Peyer's patch (tissue), 4 donors: ENCODE measurements around the gene GPR62. TPM values are rescaled to one million over a fixed set of nuclear protein-coding genes. Genes with fewer than 3 reads are reported as not detected.

Source experiments
- DNase-seq, 3 donors: peaks; one replicate each; pipeline ENCODE4 v3.0.0-alpha.2; 2017 to 2019
- H3K27ac ChIP-seq, 4 donors: fragments of 200-600 bp; sonication (generic); one replicate each; pipeline ENCODE4 v1.5.1; 2016 to 2019
- H3K27me3 ChIP-seq, 2 donors: fragments of 200-600 bp; sonication (generic); one replicate each; pipeline ENCODE4 v1.5.1; 2019
- H3K36me3 ChIP-seq, 3 donors: fragments of 200-600 bp; sonication (generic); one replicate each; pipeline ENCODE4 v1.5.1; 2016 to 2019
- H3K4me1 ChIP-seq, 4 donors: fragments of 200-600 bp; sonication (generic); one replicate each; pipeline ENCODE4 v1.5.1; 2016 to 2019
- H3K4me3 ChIP-seq, 4 donors: fragments of 200-600 bp; sonication (generic); 1 replicate in 3 of 4; 2 replicates in 1 of 4; pipeline ENCODE4 v1.5.1; 2016 to 2019; ENCODE audit warnings: mild to moderate bottlenecking in 1 of 4
- H3K9me3 ChIP-seq, 4 donors: fragments of 200-600 bp; sonication (generic); one replicate each; pipeline ENCODE4 v1.5.1; 2016 to 2019; ENCODE audit warnings: mild to moderate bottlenecking in 1 of 4
- POLR2A ChIP-seq, 2 donors: fragments of 450-650 bp; IDR thresholded peaks; one replicate each; pipeline ENCODE4 v1.5.1; 2017; ENCODE audit warnings: antibody characterized with exemption in 2 of 2, mild to moderate bottlenecking in 2 of 2, moderate library complexity in 2 of 2
- total RNA-seq, 4 donors: library from RNA; depleted of rRNA; stranded (reverse); fragments of >200 nt; gene quantifications; one replicate each; pipeline ENCODE4 v1.1.0, GENCODE V29; 2016
- TF ChIP-seq, protein P1 (sequence below), 6 experiments: fragments of 450-650 bp in 4 of 6; fragments of 200-600 bp in 2 of 6; sonication (generic) in 1 of 6; IDR thresholded peaks; one replicate each; pipeline ENCODE4 v1.5.1; 2017 to 2019; ENCODE audit warnings: antibody characterized with exemption in 6 of 6, mild to moderate bottlenecking in 3 of 6, moderate library complexity in 1 of 6

The GPR62 gene
- total RNA-seq, 4 donors from 2014 or later: not detected

DNA sequence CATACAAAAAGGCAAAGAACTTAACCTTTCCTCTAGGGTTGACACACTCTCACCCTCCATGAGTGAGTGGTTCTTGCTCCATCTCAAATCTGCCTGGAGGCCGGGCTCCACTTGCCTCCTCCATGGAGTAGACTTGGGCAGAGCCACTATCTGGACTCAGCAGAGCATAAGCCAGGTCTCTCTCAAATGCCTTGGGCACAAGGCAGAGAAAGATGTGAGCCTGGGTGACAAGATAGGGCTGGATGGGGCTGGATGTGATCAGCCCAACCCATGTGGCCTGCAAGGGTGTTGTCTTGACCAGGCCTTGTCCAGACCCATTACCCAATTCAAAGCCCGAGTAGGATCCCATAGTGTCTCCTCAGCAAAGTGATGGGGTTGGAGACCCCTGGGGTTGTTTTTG, 44.7 kb downstream of the GPR62 start:
- TF ChIP-seq, protein P1, sequence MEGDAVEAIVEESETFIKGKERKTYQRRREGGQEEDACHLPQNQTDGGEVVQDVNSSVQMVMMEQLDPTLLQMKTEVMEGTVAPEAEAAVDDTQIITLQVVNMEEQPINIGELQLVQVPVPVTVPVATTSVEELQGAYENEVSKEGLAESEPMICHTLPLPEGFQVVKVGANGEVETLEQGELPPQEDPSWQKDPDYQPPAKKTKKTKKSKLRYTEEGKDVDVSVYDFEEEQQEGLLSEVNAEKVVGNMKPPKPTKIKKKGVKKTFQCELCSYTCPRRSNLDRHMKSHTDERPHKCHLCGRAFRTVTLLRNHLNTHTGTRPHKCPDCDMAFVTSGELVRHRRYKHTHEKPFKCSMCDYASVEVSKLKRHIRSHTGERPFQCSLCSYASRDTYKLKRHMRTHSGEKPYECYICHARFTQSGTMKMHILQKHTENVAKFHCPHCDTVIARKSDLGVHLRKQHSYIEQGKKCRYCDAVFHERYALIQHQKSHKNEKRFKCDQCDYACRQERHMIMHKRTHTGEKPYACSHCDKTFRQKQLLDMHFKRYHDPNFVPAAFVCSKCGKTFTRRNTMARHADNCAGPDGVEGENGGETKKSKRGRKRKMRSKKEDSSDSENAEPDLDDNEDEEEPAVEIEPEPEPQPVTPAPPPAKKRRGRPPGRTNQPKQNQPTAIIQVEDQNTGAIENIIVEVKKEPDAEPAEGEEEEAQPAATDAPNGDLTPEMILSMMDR (IDR thresholded peaks at IDR 0.05): no peak
- no peak for TF ChIP-seq POLR2A (IDR thresholded peaks at IDR 0.05)
- H3K27me3 ChIP-seq: no peaks in the 10 kb centered on the region
- DNase-seq: no peak

DNA sequence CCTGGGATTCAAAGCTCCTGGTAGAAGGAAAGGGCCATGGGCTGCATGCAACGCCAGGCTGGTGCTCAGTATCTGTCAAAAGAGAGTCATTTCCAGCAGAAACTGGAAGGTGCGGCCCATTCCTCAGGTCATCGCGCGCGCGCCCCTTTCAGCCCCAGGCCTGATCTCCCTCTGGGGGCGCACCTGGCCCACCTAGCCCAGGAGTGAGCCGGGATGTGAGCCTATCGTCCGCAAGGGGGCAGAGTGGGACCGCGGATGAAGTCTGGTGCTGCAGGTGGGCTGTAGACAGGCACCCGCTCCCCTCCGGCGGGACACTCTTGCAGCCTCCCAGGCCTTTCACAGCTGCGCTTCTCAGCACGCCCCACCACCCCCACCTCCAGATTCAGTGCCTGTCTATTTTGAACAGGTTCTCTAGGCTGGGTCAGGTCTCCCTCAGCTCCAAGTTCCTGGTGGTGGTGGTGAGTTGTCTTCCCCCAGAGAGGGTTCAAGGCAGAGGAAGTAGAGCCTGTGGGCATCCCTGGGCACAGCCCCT, 46.3 kb downstream of the GPR62 start:
- Histone ChIP-seq H3K27me3 (no peaks in the 10 kb centered on the region), H3K9me3 (no peaks in the 10 kb centered on the region), H3K27ac (no peak overlapping the region), H3K36me3 (no peaks in the 10 kb centered on the region), H3K4me1 (peaks cover 0 to 18% (median 3%) of the 10 kb centered on the region in 4 donors), H3K4me3 (no peak overlapping the region)
- TF ChIP-seq POLR2A (IDR thresholded peaks at IDR 0.05): no peak
- TF ChIP-seq, protein P1 (IDR thresholded peaks at IDR 0.05): peak; percentile 85 to 94 (median 91)
- peak; percentile 84 to 92 (median 85) for DNase-seq

More for the DNA sequence above, 44.7 kb downstream of the GPR62 start:
- H3K9me3 ChIP-seq: no peaks in the 10 kb centered on the region
- H3K36me3 ChIP-seq: no peaks in the 10 kb centered on the region
- no peak overlapping the region for H3K4me3 ChIP-seq
- peaks cover 0 to 8% (median 4%) of the 10 kb centered on the region in 4 donors for H3K4me1 ChIP-seq
- H3K27ac ChIP-seq: no peak overlapping the region

DNA sequence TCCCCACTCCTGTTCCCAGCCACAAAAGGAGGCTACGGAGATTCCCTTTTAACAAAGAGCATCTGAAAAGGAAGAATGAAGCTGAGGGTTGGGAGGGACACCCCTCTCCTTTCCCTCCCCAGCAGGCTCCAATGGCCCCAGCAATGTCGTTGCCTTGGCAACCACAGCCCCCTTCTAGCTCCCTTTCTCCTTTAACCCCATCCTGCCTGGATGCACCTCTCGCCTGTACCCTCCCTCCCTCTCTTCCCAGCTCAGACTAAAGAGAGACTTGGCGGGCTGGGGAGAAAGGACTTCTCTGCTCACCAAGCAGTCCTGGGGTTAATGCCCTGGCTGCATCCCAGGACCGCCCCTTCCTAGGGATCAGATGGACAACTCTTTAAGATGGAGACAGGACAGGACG, 47.6 kb downstream of the GPR62 start:
- H3K4me3 ChIP-seq: no peak overlapping the region
- DNase-seq: no peak
- no peaks in the 10 kb centered on the region for H3K27me3 ChIP-seq

DNA sequence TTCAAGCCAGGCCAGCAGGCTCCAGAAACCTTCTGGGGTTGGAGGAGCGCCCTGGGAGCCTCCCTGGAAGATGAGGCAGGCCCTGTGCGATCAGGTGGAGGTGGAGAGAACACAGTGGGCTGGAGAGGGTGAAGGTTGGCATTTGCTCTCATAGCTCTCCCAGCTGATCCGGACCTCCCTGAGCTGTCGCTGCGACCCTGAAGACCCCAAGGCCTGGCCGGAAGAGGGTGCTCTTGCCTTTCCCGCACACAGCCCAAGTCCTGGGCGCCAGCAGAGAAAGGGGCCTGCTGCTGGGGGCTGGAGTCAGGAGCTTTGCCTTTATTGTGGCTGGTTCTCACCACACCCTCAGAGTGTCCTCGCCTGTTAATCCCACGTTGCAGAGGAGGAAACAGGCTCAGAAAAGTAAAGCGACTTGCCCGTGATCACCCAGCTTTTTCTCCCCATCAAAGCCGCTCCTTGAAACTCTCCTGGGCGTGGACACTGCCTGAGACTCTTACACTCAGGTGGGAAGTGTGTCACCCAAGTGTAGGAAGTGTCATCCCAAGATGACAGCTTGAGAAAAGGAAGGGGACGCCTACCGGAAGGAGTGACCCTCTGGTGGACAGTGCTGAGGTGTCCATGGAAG, 49.1 kb downstream of the GPR62 start:
- Histone ChIP-seq H3K4me1 (peaks cover 0 to 19% (median 3%) of the 10 kb centered on the region in 4 donors), H3K9me3 (no peaks in the 10 kb centered on the region), H3K36me3 (no peaks in the 10 kb centered on the region), H3K27me3 (no peaks in the 10 kb centered on the region), H3K4me3 (no peak overlapping the region), H3K27ac (no peak overlapping the region)
- DNase-seq: no peak
- TF ChIP-seq, protein P1 (IDR thresholded peaks at IDR 0.05): peak in 1 of 6 experiments; percentile 22
- TF ChIP-seq POLR2A (IDR thresholded peaks at IDR 0.05): no peak

More for the DNA sequence above, 47.6 kb downstream of the GPR62 start:
- TF ChIP-seq, protein P1 (IDR thresholded peaks at IDR 0.05): no peak
- no peak for TF ChIP-seq POLR2A (IDR thresholded peaks at IDR 0.05)
- Histone ChIP-seq H3K27ac (no peak overlapping the region), H3K36me3 (no peaks in the 10 kb centered on the region), H3K4me1 (peaks cover 0 to 19% (median 3%) of the 10 kb centered on the region in 4 donors), H3K9me3 (no peaks in the 10 kb centered on the region)

DNA sequence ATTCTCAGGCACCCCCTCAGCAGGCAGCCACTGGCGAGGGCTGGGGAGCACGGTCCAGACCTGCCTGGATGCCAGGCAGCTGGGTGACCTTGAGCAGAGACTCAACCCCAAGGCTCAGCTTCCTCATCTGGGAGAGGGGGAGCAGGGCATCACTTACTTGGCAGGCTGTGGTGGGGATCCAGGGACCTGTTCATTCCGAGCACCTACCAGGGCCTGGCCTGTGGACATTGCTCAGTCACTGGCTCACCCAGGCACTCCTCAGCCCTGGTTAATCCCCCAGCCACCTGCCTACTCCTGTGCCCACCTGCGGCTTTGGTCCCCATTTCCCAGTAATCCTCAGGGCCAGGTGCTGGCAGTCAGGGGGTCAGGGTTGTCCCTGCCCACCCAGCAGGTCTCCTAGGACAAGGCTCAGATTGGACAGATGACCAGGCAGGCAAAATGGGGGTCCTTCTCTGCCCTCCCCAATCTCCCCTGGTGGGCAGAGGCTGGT, 49.8 kb downstream of the GPR62 start:
- Histone ChIP-seq H3K4me1 (peaks cover 0 to 19% (median 3%) of the 10 kb centered on the region in 4 donors), H3K36me3 (no peaks in the 10 kb centered on the region), H3K27ac (peak overlapping the region in 2 of 4 donors; percentile 3 to 4), H3K27me3 (no peaks in the 10 kb centered on the region), H3K9me3 (no peaks in the 10 kb centered on the region), H3K4me3 (no peak overlapping the region)
- TF ChIP-seq POLR2A (IDR thresholded peaks at IDR 0.05): no peak
- TF ChIP-seq, protein P1 (IDR thresholded peaks at IDR 0.05): no peak
- DNase-seq: no peak
